GM13977 (cell line): ENCODE measurements around the gene CLIP1.
A peak's percentile ranks its signal among the peaks of the same experiment; 100 is the strongest.

ENCODE experiments used
- DNase-seq: peaks from one replicate; pipeline ENCODE4 v3.0.0; 2012; ENCODE audit warnings: low spot score
- CTCF ChIP-seq: IDR thresholded peaks from 2 replicates; pipeline ENCODE4 v1.5.1; 2012; ENCODE audit warnings: mild to moderate bottlenecking, control low read depth; ENCODE audit not compliant: insufficient read depth; ENCODE audit errors: extremely low read depth, missing control alignments
- in situ Hi-C: fragments of 300-500 bp; cut with MboI; formaldehyde crosslinking; loops from one replicate; pipeline ENCODE4 v1.12.0; 2022; ENCODE audit warnings: low sequenced_read_pairs, low pct_unique_long_range_greater_than_20kb, mixed read lengths, inconsistent platforms; ENCODE audit not compliant: unreplicated experiment

The CLIP1 gene

DNA sequence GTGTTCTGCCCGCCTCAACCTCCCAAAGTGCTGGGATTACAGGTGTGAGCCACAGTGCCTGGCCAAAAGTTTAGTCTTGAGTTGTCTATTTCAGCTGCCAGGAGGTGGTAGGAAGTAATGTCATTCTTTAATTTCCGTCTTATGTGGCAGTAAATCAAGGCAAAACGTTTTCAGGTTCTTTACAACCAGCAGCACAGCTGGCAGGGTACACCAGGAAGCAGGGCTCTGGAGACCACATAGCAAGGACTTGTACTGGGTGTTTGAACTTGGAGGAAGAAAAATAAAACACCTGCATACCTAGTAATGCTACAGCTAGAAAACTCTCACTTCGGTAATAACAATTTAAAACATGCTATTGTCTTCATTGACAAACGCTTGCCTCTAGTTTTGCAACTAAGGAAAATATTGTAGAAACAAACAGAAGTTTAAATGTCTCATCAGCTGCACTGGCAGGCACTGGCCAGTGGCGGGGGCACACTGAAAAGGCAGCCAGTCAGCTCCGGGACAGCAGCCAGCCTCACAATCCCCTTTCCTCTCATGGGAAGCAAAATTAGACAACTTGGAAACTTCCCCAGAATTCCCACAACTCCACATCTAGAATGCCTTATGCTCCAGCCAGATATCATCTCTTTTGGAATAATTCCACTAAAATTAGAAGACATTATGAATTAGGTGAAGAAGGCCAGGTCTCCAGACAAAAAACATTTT is 72.2 kb downstream of the CLIP1 start:
- DNase-seq, result no peak
- in situ Hi-C loops, result no loop called here
- TF ChIP-seq CTCF, result no peak

DNA sequence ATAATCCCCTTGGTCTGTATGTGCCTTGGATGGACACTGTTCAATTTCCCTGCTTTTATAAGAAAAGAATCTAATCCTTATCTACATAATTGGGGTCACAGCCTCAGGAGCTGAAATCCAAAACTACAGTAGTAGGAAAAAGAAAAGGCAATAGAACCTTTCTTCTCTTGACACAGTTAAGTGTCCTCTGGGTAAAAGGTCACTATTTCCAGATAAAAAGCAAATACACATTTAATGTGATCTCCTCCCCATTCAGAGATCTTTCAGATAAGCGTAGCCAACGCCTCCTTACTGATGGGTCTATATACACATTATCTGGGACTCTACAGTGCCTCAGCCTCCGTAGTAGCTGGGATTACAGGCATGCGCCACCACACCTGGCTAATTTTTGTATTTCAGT is 73.4 kb downstream of the CLIP1 start:
- no peak for TF ChIP-seq CTCF
- no peak for DNase-seq

DNA sequence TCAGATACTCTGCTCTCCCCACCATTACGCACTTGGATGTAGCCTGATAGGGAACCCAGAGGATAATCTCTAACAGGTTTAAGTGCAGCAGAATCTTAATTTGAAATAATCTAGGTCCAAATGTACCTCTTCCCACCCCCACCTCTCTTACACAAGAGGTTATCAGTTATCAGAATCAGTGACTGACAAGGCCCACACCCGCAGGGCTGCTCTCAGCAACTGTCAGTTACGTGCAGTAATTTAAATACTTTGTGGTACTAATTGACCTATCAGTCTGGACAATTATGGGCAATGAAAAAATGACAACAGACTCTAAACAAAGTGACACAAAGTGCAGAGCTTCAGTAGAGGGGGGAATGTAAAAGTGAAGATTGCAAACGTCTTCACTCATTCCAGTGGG is 74.0 kb downstream of the CLIP1 start:
- no peak for TF ChIP-seq CTCF
- in situ Hi-C loops, result no loop called here
- DNase-seq, result no peak

More for the DNA sequence above, 73.4 kb downstream of the CLIP1 start:
- in situ Hi-C loops, result no loop called here

GRCh38 chr12:122346054-122346453 is 76.4 kb downstream of the CLIP1 start:
- in situ Hi-C loops, result no loop called here
- DNase-seq, result no peak
- TF ChIP-seq CTCF, result no peak

DNA sequence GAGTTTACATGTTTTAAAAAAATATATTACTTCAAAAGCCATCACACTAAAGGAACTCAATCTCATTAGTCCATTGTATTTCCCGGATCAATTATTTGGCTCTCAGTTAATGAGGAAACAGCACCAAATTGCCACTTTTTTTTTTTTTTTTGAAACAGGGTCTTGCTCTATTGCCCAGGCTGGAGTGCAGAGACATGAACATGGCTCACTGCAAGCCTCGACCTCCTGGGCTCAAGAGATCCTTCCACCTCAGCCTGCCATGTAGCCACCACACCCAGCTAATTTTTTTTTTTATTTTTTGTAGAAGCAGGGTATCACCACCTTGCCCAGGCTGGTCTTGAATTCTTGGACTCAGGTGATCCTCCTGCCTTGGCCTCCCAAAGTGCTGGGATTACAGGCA is 77.4 kb downstream of the CLIP1 start:
- DNase-seq, result no peak
- in situ Hi-C loops, result no loop called here
- no peak for TF ChIP-seq CTCF

- DNase-seq, result peak; percentile 35
- in situ Hi-C loops, result no loop called here
- TF ChIP-seq CTCF, result peak; percentile 66
Observed at GRCh38 chr12:122336015-122336946, 86.2 kb downstream of the CLIP1 start.
